Measurements from ENCODE around the gene GKN2.

DNA sequence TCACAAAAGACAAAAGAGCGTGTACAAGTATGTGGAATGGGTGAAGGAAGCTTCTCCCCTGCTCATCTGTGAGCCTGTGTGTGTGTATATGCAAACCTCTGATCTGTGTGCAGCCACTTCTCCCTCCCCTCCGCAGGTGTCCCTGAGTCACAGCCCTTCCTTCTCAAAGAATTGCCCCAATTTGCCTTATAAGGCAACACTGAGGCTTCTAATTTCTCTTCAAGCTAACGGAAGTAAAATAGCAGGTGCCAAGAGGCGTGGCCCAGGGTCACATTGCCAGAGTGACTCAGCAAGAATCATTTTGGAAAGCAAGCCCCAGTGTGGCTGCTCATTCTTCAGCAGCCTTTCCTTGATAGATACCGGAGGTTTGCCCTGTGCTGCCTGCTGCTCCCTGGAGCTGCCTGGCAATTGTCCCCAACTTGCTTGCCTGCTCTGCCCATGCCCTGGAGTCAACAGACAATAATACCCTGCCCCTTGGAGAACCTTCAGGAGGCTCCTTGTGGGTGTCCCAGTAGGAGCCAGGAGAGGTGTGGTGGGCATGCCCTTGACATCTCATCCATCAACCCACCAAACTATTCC is 44.2 kb downstream of the GKN2 start:
- TF ChIP-seq CTCF (IDR thresholded peaks at IDR 0.05) = no peak
- no peak for TF ChIP-seq SIN3A (IDR thresholded peaks at IDR 0.05; ENCODE audit: borderline replicate concordance, insufficient read depth, low read depth, low read length)
